PC-3 (cell line): ENCODE results near the gene UBE2D4.
"Not testable (repeated sequence)": the region's sequence is repeated elsewhere in the genome, so short reads cannot be mapped to it uniquely, and the experiment has no call there.

Experiments used
- EZH2phosphoT487 ChIP-seq: fragments of 300-600 bp; sonication (generic); IDR thresholded peaks from 2 replicates; pipeline ENCODE4 v1.6.1; 2018; ENCODE audit warnings: mild to moderate bottlenecking, antibody characterized with exemption, low read length, borderline replicate concordance
- TF ChIP-seq, protein P1 (sequence below): fragments of 300-600 bp; sonication (generic); conservative IDR thresholded peaks from 2 replicates; pipeline ENCODE4 v1.5.1; 2017; ENCODE audit warnings: antibody characterized with exemption, low read depth, mild to moderate bottlenecking, low read length

DNA sequence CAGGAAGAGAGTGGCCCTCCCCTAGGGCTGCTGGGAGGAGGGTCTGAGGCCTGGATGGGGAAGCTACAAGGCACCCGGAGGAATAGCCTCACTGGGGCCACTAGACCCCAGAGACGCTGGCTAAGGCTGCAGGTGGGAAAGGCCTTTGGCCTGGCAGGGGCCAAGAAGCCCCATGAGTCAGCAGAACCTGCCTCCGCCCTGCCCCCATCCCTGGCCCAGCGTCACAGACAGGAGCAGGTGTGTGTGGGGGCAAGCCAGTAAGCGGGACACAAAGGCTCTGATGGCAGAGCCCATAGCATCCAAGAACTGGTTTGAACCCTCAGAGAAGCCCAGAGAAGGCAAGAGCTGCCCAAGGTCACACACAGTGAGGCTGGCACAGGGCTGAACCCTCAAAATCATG lies 44.5 kb downstream of the UBE2D4 start:
- TF ChIP-seq EZH2phosphoT487: not testable (repeated sequence)
- TF ChIP-seq, protein P1, sequence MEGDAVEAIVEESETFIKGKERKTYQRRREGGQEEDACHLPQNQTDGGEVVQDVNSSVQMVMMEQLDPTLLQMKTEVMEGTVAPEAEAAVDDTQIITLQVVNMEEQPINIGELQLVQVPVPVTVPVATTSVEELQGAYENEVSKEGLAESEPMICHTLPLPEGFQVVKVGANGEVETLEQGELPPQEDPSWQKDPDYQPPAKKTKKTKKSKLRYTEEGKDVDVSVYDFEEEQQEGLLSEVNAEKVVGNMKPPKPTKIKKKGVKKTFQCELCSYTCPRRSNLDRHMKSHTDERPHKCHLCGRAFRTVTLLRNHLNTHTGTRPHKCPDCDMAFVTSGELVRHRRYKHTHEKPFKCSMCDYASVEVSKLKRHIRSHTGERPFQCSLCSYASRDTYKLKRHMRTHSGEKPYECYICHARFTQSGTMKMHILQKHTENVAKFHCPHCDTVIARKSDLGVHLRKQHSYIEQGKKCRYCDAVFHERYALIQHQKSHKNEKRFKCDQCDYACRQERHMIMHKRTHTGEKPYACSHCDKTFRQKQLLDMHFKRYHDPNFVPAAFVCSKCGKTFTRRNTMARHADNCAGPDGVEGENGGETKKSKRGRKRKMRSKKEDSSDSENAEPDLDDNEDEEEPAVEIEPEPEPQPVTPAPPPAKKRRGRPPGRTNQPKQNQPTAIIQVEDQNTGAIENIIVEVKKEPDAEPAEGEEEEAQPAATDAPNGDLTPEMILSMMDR: not testable (repeated sequence)
